Occipital lobe (tissue), 2 donors: ENCODE data around the gene GLRX3. TPM values are rescaled to one million over a fixed set of nuclear protein-coding genes. Genes with fewer than 3 reads are reported as not detected.

ENCODE experiments used
- DNase-seq: peaks from one replicate; lab custom pipeline; 2025; lab: John Stamatoyannopoulos, UW
- total RNA-seq: library from RNA; depleted of rRNA; stranded (reverse); fragments of >200 nt; gene quantifications from one replicate; pipeline ENCODE4 v1.2.3, GENCODE V29; 2014

Gene GLRX3
- total RNA-seq, 1 donor from 2014 or later: 49.0 TPM

GRCh38 chr10:130137659-130138478 lies 1.7 kb downstream of the GLRX3 start:
- DNase-seq: no peak

GRCh38 chr10:130138479-130138866 lies 2.3 kb downstream of the GLRX3 start:
- no peak for DNase-seq

DNA sequence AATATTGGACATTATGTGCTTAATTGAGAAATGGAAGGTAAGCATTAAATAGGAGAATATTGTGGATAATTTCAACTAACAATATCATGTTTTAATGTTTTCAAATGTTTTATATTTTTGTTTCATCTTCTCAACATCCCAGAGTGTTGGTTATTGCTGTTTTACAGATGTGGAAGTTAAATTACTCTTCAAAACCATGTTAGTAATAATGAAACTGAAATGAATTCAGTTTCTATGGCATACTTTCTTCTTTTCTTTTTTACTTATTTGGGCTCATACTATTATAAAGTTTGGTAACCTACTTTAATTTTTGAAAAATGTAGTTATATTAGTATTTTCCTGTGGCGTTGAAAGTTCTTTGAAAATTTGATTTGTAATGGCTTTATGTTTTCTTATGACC lies 4.2 kb downstream of the GLRX3 start:
- no peak for DNase-seq

DNA sequence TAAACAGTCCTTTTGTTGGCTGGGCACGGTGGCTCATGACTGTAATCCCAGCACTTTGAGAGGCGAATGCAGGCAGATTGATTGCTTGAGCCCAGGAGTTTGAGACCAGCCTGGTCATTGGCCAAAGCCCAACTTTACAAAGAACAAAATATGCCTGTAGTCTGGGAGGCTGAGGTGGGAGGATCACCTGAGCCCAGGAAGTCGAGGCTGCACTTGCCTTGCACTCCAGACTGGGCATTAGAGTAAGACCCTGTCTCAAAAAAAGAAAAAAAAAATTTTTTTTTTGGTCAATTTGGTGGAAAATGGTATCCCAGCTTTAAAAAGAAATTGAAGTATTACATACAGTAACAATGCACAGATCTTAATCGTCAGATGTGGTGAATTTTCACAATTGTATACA lies 4.8 kb downstream of the GLRX3 start:
- DNase-seq: no peak

DNA sequence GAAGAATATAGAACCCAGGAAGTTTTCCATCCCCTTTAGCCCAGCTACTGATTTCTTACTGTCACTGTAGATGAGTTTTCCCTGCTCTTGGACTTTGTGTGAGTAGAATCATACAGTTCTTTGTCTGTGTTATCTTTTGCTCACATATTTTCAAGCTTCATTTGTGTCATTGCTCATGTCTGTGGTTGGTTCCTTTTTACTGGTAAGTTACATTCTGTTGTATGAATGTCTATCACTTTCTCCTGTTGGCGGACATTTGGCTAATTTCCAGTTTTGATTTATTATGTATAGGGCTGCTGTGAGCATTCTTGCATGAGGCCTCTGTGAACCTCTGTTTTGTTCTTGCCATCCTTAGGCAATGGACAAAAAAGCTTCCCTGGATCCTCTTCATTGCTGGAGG lies 5.3 kb downstream of the GLRX3 start:
- no peak for DNase-seq

DNA sequence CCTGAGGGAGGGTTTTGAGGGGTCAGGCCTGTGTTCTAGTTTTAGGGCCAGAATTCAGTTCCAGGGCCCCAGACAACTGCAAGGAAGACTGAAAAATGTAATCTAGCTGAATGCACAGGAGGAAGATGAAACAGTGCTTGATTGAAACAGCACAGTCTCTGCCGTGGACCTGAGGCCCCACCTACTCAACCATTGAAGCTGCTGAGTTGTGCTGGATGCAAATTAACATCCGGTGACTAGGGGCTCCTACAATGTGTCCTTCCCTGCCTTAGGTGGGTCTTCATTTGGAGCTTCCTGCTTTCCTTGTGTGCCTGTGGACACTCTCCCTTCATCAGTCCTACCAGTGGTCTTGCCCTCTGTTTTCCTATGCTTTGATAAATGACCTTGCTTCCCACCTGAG lies 5.7 kb downstream of the GLRX3 start:
- no peak for DNase-seq

DNA sequence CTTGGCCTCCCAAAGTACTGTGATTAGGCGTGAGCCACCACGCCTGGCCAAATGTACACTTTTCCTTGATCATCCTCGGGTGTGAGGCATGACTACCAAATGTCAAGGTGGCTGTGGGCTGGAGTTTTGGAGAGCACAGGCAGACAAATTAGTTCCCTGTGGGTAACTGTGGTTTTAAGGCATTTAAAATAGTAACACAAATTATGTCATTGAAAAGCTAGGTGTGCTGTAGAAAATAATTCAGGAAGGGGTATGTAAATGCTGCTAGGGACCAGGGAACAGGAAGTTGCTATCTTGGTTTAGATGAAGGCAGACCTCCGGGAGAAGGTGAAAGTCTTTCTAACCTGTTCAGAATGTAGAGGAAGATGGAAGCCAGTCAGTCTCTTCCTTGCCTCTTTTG lies 9.9 kb downstream of the GLRX3 start:
- no peak for DNase-seq

- no peak for DNase-seq
Observed at GRCh38 chr10:130159192-130159794, 23.1 kb downstream of the GLRX3 start.

GRCh38 chr10:130160775-130161174 lies 24.6 kb downstream of the GLRX3 start:
- DNase-seq: no peak

DNA sequence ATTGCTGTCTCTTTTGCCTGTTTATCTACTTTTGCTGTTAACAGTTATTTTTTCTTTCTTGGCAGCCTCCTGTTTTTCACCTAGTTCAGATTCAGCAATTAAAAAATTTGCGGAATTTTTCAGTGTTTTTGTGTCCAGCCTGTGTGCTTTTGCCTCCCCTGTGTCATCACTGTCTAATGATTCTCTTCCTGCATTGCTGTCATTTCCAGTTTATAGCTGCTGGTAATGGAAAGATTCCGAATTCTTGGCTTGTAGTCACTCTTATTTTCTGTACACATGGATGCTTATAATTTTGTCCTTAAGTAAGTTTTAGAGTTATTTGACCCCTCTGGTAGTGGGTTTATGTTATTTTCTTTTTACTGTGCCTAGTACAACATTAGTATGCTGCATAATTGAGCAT lies 25.1 kb downstream of the GLRX3 start:
- no peak for DNase-seq

DNA sequence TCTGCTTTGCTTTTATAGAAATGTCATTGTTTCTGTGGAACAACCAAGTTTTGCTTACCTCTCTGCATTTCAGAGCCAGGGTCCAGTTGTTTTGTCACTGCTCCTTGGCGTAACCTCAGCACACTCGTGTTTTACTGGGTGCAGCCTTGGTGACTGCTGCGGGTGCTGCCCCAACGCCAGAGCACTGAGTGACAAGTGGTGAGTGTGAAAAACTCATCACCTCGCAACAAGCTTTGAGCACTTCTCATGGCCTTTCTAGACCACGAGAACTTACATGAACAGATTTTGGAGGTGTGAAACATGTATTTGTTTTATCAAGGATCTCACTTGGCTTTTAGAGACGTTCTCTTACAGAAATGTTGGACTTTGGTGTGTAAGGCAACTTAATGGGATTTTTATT lies 31.0 kb downstream of the GLRX3 start:
- no peak for DNase-seq

GRCh38 chr10:130167707-130168106 lies 31.5 kb downstream of the GLRX3 start:
- no peak for DNase-seq

GRCh38 chr10:130169136-130169859 lies 33.1 kb downstream of the GLRX3 start:
- no peak for DNase-seq

- DNase-seq: no peak
Observed at GRCh38 chr10:130171196-130171595, 35.0 kb downstream of the GLRX3 start.

- DNase-seq: no peak
Observed at GRCh38 chr10:130174328-130174727, 38.1 kb downstream of the GLRX3 start.

DNA sequence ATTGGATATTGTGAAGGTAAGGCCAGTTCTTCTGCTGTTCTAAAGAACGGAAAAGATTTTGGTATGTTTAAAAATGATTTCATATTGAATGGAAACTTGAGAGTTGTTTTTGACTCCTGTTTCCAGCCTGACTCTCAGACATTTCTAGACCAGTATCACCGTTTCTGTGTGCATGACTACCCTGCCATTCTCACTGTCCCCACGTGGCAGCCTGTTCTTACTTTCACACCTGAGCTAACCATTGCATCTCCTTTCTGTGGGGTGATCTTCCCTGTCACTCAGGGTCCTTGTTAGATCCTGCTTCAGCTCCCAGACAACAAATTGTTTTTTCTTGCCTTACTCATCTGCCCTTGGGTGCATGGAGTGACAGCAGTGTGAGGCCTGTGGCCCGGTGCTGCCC lies 38.9 kb downstream of the GLRX3 start:
- no peak for DNase-seq

DNA sequence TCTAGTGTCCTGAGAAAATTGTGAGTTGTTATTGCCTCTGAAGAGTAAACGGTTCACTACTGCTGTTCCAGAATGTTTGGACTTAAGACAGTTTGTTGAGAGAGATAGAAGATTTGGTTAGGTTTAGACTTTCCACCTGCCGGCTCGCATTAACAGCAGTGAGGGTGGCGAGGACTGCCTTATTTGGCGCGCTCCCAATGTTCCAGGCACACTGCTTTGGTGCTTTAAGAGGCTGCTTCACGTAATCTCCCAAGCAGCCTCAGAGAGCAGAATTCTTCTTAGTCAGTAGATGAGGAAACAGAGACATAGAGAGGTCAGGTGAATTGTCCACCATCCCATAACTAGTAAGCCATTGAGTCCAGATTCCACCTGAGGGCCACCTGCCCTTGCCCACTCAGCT lies 41.1 kb downstream of the GLRX3 start:
- DNase-seq: peak; percentile 38

GRCh38 chr10:130179640-130180039 lies 43.4 kb downstream of the GLRX3 start:
- DNase-seq: peak; percentile 56

GRCh38 chr10:130180416-130180815 lies 44.2 kb downstream of the GLRX3 start:
- no peak for DNase-seq

- DNase-seq: no peak
Observed at GRCh38 chr10:130181858-130182257, 45.7 kb downstream of the GLRX3 start.

- no peak for DNase-seq
Observed at GRCh38 chr10:130185591-130185990, 49.4 kb downstream of the GLRX3 start.
